ENCODE data around the gene SDC3.

SDC3 gene

DNA sequence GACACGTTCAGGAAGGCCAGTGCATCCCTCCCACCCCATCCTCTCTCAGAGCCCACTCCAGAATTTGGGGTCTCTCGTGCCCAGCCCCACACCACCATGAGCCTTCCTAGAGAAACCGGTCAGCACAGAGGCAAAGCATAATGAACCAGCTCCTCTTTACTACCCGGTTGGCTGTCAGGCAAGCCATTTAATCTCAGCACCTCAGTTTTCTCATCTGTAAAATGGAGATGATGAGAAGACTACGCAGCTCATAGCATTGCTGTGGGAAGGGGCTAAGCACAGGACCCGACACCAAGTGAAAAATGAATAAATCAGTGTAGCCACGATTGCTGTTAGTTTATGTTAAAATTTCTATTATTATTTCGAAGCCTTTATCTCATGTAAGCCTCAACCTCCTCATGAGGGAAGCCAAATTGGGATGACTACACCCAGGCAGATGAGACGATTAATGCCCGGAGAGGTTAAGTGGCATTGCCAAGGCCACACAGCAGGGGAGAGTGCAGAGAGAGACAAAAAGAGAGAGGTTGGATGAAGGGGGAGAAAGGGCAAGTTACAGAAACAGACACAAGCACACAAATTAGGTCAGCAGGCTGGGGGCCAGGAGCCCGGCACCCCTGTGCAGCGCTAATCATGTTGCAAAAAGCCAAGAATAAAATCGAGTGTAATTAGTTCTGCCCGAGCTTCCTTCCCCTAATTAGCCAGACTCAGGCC is 25.7 kb downstream of the SDC3 start:
- no peaks in the 10 kb centered on the region for H3K79me2 ChIP-seq
- H3K27ac ChIP-seq = no peak overlapping the region
- no peaks in the 10 kb centered on the region for H3K4me1 ChIP-seq
- TF ChIP-seq, protein P1, sequence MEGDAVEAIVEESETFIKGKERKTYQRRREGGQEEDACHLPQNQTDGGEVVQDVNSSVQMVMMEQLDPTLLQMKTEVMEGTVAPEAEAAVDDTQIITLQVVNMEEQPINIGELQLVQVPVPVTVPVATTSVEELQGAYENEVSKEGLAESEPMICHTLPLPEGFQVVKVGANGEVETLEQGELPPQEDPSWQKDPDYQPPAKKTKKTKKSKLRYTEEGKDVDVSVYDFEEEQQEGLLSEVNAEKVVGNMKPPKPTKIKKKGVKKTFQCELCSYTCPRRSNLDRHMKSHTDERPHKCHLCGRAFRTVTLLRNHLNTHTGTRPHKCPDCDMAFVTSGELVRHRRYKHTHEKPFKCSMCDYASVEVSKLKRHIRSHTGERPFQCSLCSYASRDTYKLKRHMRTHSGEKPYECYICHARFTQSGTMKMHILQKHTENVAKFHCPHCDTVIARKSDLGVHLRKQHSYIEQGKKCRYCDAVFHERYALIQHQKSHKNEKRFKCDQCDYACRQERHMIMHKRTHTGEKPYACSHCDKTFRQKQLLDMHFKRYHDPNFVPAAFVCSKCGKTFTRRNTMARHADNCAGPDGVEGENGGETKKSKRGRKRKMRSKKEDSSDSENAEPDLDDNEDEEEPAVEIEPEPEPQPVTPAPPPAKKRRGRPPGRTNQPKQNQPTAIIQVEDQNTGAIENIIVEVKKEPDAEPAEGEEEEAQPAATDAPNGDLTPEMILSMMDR (IDR thresholded peaks at IDR 0.05) = no peak
- no peak overlapping the region for H3K9ac ChIP-seq
- H3K4me2 ChIP-seq (ENCODE audit: low read length) = no peak overlapping the region
- no peaks in the 10 kb centered on the region for H3K27me3 ChIP-seq (ENCODE audit: control insufficient read depth, insufficient read depth, low read length)
- no peaks in the 10 kb centered on the region for H3K36me3 ChIP-seq (ENCODE audit: control insufficient read depth, insufficient read depth, low read length)
- H3K9me3 ChIP-seq (ENCODE audit: control insufficient read depth, low read length) = no peaks in the 10 kb centered on the region
- no peak overlapping the region for H3K4me3 ChIP-seq (ENCODE audit: low read depth, low read length)
- H2AFZ ChIP-seq = no peak overlapping the region

DNA sequence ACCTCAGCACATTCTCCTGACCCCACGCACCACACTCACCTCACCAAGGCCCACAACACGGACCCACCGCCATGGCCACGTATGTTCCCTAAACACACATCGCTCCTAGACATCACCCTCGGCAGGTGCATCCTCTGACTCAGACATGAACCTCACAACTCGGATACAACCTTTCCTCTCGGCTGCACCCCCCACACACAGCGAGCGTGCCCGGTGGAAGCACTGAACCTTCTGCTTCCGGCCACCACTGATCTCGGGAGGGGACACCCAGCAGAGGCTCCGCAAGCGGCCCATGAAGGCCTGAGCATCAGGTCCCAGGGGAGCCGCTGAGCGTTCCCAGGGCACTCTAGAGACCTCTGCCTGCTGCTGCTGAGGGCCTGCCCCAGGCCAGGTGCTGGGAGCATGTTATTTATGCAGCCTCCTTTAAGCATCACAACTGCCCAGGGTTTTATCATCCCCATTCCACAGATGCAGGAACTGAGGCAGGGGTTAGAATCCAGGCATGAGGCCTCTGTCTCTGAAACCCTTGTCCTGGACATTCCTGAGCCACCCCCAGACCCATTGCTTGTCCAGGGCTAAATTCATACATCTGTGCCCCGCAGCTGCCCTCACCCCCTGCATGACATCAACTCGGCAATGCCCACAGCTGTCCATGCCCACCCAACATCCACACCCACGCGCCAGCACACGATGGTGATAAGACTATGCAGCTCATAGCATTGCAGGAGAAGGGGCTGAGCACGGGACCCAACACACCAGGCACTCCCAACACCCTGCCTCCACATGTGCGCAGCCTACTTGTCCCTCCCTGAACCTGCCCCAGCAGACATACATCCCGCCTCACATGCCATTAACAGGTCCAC is 27.0 kb downstream of the SDC3 start:
- Histone ChIP-seq H3K36me3 (ENCODE audit: control insufficient read depth, insufficient read depth, low read length) (no peaks in the 10 kb centered on the region), H2AFZ (no peak overlapping the region), H3K27ac (no peak overlapping the region), H3K27me3 (ENCODE audit: control insufficient read depth, insufficient read depth, low read length) (no peaks in the 10 kb centered on the region), H3K4me2 (ENCODE audit: low read length) (no peak overlapping the region), H3K9me3 (ENCODE audit: control insufficient read depth, low read length) (no peaks in the 10 kb centered on the region), H3K4me3 (ENCODE audit: low read depth, low read length) (no peak overlapping the region), H3K4me1 (no peaks in the 10 kb centered on the region), H3K79me2 (no peaks in the 10 kb centered on the region), H3K9ac (no peak overlapping the region)
- TF ChIP-seq, protein P1 (IDR thresholded peaks at IDR 0.05) = no peak

DNA sequence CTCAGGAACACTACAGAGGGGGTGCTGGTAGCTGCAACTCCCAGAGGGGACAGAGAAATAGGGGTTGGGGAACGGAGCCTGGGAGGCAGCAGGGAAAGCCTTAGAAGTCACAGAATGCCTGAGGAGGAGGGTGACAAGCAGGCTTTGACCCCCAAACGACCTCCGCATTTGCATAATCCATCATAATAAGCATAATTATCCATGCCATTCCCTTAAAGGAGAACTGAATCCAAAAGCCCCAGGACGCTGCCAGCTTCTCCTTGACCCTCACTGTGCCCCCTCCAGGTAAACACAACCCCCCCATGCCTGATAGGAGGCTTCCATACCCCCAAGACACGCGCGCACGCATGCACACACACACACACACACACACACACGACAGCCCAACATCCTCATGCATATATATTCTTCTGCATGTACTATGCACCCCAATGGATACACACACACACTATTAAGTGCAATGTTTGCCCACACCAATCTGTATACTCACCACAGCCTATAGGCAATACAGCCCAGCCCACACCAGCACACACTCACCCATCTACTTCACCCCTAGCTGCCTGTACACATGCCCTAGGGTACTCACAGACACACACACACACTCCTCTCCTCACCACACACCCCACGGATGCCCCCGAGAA is 27.8 kb downstream of the SDC3 start:
- Histone ChIP-seq H3K9ac (no peak overlapping the region), H3K9me3 (ENCODE audit: control insufficient read depth, low read length) (no peaks in the 10 kb centered on the region), H3K27me3 (ENCODE audit: control insufficient read depth, insufficient read depth, low read length) (no peaks in the 10 kb centered on the region), H3K4me2 (ENCODE audit: low read length) (no peak overlapping the region), H3K4me3 (ENCODE audit: low read depth, low read length) (no peak overlapping the region), H3K36me3 (ENCODE audit: control insufficient read depth, insufficient read depth, low read length) (no peaks in the 10 kb centered on the region), H2AFZ (no peak overlapping the region), H3K4me1 (no peaks in the 10 kb centered on the region), H3K79me2 (no peaks in the 10 kb centered on the region), H3K27ac (no peak overlapping the region)
- TF ChIP-seq, protein P1 (IDR thresholded peaks at IDR 0.05) = no peak

DNA sequence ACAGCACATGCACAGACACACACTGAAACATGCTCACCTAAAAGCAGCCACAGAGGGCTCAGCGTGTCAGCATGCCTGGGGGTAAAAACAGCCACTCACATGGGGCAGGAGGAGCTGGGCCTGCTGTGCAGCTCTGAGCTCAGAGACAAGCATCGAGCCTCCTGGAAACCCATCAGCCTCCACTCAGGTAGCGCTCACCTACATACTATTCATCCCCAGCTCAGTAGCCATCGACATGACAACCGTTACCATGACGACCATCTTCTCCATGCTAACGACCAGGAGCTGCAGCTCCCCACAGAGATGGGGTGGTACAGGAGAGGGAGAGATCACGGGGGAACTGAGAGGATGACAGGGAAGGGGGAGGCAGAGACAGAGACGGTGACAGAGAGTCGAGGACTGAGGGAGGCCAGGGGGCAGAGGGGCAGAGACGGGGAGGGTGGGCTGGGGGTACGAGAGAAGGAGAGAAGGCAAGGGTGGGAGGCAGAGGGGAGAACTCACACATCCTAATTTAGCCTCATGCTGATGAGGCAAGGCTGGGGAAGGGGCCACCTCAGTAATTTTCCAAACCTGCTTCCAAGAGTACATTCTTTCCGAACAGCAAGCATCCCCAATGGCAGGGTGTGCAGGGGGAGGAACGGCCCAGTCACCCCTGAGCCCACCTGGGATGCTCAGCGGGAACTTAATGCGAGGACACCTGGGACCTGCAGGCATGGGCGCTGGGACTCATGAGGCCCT is 28.4 kb downstream of the SDC3 start:
- TF ChIP-seq, protein P1 (IDR thresholded peaks at IDR 0.05) = no peak
- H3K27me3 ChIP-seq (ENCODE audit: control insufficient read depth, insufficient read depth, low read length) = no peaks in the 10 kb centered on the region
- no peak overlapping the region for H3K4me2 ChIP-seq (ENCODE audit: low read length)
- no peaks in the 10 kb centered on the region for H3K4me1 ChIP-seq
- no peaks in the 10 kb centered on the region for H3K9me3 ChIP-seq (ENCODE audit: control insufficient read depth, low read length)
- H3K9ac ChIP-seq = no peak overlapping the region
- H3K79me2 ChIP-seq = no peaks in the 10 kb centered on the region
- no peak overlapping the region for H3K4me3 ChIP-seq (ENCODE audit: low read depth, low read length)
- H2AFZ ChIP-seq = no peak overlapping the region
- no peaks in the 10 kb centered on the region for H3K36me3 ChIP-seq (ENCODE audit: control insufficient read depth, insufficient read depth, low read length)
- no peak overlapping the region for H3K27ac ChIP-seq

Measured in parathyroid adenoma (tissue), 2 donors.